MCF 10A (cell line): ENCODE results near the gene PCIF1. TPM values are rescaled to one million over a fixed set of nuclear protein-coding genes. Genes with fewer than 3 reads are reported as not detected.

Experiments used
- BruUV-seq: library from RNA; stranded (reverse); fragments of 400-500 nt; replicated peaks from 2 replicates; lab custom pipeline; 2021; lab: Mats Ljungman, UMichigan
- CTCF ChIA-PET: fragments of 300-600 bp; sonication (Branson Sonifier 250); formaldehyde crosslinking; extraction: SDS; loops from one replicate; lab custom pipeline; 2021; ENCODE audit warnings: antibody characterized with exemption, inconsistent platforms; lab: Yijun Ruan, JAX
- POLR2A ChIA-PET: fragments of 300-600, 350-650 bp; sonication (Branson Sonifier 250); formaldehyde crosslinking; extraction: SDS; loops from one replicate; lab custom pipeline; 2020; ENCODE audit warnings: antibody characterized with exemption, inconsistent platforms; lab: Yijun Ruan, JAX
- DNase-seq: peaks from one replicate; pipeline ENCODE4 v3.0.0-alpha.2; 2018; ENCODE audit not compliant: unreplicated experiment
- H3K27ac Mint-ChIP-seq: one replicate; pipeline ENCODE4 v1.8.0; 2022; ENCODE audit warnings: mild to moderate bottlenecking, low read depth, mixed read lengths; ENCODE audit not compliant: unreplicated experiment
- H3K27me3 Mint-ChIP-seq: one replicate; pipeline ENCODE4 v1.8.0; 2022; ENCODE audit warnings: mixed read lengths; ENCODE audit not compliant: insufficient read depth, unreplicated experiment
- H3K36me3 Mint-ChIP-seq: one replicate; pipeline ENCODE4 v1.8.0; 2022; ENCODE audit warnings: mild to moderate bottlenecking, moderate library complexity, mixed read lengths; ENCODE audit not compliant: insufficient read depth, unreplicated experiment
- H3K4me1 Mint-ChIP-seq: one replicate; pipeline ENCODE4 v1.8.0; 2022; ENCODE audit warnings: mixed read lengths; ENCODE audit not compliant: insufficient read depth, unreplicated experiment
- H3K4me3 Mint-ChIP-seq: one replicate; pipeline ENCODE4 v1.8.0; 2022; ENCODE audit warnings: mild to moderate bottlenecking, moderate library complexity, mixed read lengths; ENCODE audit not compliant: unreplicated experiment
- H3K9me3 Mint-ChIP-seq: one replicate; pipeline ENCODE4 v1.8.0; 2022; ENCODE audit warnings: mixed read lengths; ENCODE audit not compliant: unreplicated experiment
- intact Hi-C: fragments of 100-400 bp; cut with micrococcal nuclease; formaldehyde crosslinking; loops from 2 replicates; pipeline ENCODE4 v1.14.1; 2022
- total RNA-seq: library from RNA; stranded (reverse); gene quantifications from 2 replicates; pipeline ENCODE4 v1.2.3, GENCODE V29; 2022
- TF ChIP-seq, protein P1 (sequence below): fragments of 200-600 bp; IDR thresholded peaks from one replicate; pipeline ENCODE4 v1.8.0; 2022; ENCODE audit warnings: antibody characterized with exemption, mild to moderate bottlenecking; ENCODE audit not compliant: unreplicated experiment

PCIF1 gene
- total RNA-seq, 1 experiment from 2014 or later: 20.5 TPM

DNA sequence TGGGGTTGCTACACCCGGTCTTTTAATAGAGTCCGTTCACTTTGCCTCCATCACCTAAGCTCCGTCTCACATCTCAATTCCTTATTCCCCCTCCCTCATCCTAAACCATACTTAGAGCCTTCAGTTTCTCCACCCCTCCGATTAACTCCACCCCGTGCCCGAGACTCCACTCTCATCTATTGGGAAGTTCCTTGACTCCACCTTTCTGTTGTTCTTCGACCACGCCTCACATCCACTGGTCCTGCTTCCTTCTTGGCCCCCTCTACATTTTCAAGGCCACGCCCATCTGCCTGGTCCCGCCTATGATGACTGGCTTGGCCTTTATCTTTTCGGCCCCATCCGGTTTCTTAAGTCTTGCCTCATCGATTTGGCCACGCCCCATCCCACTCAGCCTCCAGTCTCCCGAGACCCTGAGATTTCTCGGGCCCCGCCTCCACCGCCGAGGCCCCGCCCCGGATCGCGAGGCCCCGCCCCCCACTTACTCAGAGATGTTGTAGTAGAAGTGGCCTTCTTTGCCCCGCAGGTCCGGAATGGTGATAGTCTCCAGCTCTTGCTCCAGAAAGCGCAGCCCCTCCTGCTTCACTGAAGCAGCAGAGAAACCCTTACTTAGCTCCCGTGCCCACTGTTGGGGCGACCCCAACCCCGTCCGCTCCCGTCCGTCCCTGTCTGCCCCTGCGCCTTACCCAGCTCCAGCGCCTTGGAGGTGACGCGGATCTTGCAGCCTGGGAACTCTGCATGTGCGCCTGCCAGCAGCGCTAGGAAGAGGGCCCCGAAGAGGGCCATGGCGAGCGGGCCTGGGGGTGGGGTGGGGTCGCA lies 23.6 kb upstream of the PCIF1 start:
- intact Hi-C loops: no loop called here
- peak; percentile 97 for DNase-seq
- Mint-ChIP-seq H3K36me3 (no peaks in the 10 kb centered on the region), H3K9me3 (no peaks in the 10 kb centered on the region), H3K27me3 (peaks cover 4% of the 10 kb centered on the region), H3K4me1 (peaks cover 8% of the 10 kb centered on the region), H3K4me3 (no peak overlapping the region), H3K27ac (no peak overlapping the region)
- CTCF ChIA-PET: interaction anchor here (0.7 to 1.1 kb wide), 2 partner anchors 18 to 33 kb away, joined by 4 to 5 read pairs; no protein-coding TSS in a partner anchor
- POLR2A ChIA-PET: interaction anchor here (0.7 to 2.1 kb wide), 5 partner anchors 9 to 34 kb away, joined by 3 to 6 read pairs (median 5); partner anchors contain the start of genes CTSA and NEURL2
- no TSS peak for BruUV-seq
- TF ChIP-seq, protein P1, sequence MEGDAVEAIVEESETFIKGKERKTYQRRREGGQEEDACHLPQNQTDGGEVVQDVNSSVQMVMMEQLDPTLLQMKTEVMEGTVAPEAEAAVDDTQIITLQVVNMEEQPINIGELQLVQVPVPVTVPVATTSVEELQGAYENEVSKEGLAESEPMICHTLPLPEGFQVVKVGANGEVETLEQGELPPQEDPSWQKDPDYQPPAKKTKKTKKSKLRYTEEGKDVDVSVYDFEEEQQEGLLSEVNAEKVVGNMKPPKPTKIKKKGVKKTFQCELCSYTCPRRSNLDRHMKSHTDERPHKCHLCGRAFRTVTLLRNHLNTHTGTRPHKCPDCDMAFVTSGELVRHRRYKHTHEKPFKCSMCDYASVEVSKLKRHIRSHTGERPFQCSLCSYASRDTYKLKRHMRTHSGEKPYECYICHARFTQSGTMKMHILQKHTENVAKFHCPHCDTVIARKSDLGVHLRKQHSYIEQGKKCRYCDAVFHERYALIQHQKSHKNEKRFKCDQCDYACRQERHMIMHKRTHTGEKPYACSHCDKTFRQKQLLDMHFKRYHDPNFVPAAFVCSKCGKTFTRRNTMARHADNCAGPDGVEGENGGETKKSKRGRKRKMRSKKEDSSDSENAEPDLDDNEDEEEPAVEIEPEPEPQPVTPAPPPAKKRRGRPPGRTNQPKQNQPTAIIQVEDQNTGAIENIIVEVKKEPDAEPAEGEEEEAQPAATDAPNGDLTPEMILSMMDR: no peak

DNA sequence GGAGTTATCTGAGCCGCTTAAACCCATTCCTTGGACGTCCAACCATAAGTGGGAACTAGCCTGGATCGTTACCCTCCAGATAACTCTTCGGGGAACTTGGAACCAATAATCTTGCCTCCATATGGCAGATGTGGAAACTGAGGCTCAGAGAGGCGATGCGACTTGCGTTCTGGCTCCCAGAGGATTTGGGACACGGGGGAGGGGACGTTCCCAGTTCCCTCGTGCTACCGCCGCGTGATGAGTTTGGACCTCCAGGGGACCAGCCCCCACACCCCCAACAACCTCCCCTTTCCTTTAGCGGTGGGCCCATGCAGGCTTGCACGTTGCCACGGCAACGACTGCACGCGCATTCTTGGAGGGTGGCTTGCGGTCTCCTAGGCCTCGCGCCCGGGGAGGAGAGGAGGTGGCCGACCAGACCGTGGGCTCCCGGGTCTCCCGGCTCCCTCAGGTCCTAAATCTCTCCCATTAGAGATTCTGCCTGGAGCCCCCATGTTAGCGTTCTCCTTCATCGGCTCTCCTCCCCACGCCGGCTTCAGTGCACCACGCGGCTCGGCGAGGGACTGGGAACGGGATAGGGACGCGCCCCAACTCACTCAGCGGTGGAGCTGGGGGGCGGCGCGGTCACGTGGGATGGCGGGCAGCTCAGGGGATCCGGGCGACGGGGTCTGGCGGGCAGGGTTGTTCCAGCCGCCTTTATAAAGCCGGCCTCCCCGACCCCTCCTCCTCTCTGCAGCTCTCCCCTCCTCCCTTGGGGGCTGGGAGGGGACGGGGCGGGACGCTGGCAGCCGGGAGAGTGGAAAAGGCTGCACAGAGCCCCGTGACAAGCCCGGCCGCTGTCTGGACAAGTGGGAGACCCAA lies 22.8 kb upstream of the PCIF1 start, which contains the start of gene PLTP:
Gene PLTP, minus strand, starts transcription at position 670 of the 858 bp plus-strand sequence. CDS start 703 bp downstream, outside the sequence.
- Mint-ChIP-seq H3K27me3 (peaks cover 13% of the 10 kb centered on the region), H3K27ac (no peak within 1 kb of the TSS), H3K4me1 (peaks cover 6% of the 10 kb centered on the region), H3K4me3 (no peak within 1 kb of the TSS), H3K9me3 (no peaks in the 10 kb centered on the region), H3K36me3 (no peaks in the 10 kb centered on the region)
- BruUV-seq: no TSS peak
- intact Hi-C loops: no loop called here
- CTCF ChIA-PET: no interaction called here
- TF ChIP-seq, protein P1: no peak
- DNase-seq: no peak
- POLR2A ChIA-PET: interaction anchor here (0.7 to 2.1 kb wide), 2 partner anchors 8 to 16 kb away, joined by 4 to 6 read pairs; no protein-coding TSS in a partner anchor

DNA sequence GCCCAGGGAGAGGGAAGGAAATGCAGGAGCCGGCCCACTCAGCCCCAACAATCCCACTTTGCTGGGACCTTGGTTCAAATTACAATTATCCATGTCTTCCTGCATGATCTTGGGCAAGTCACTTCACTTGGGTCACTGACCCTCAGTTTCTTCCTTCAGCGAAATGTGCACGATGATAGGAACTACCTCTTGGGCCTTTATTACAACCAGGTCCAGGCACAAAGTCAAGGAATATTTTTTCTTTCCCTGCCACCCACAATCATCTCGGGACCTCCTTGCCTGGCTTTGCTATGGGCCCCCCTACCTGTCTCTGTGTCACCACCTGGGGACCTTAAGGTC lies 22.2 kb upstream of the PCIF1 start:
- TF ChIP-seq, protein P1: no peak
- H3K36me3 Mint-ChIP-seq: no peaks in the 10 kb centered on the region

DNA sequence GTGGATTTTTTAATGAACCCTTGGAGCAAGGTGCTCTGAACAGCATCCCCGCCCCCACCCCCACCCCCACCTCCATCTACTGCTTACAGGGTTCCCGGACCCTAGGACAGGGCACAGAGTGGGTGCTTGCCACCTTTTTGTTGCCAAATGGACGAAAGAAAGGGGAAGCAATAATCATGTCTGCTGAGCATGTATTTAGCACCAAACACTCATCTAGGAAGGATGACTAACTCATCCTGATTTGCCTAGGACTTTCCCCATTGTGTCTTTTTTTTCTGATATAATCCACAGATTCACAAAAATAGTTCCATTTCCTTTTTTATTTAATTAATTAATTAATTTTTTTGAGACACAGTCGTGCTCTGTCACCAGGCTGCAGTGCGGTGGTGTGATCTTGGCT lies 21.4 kb upstream of the PCIF1 start:
- H3K9me3 Mint-ChIP-seq: no peaks in the 10 kb centered on the region
- no peaks in the 10 kb centered on the region for H3K36me3 Mint-ChIP-seq
- no peak overlapping the region for H3K4me3 Mint-ChIP-seq

More for the DNA sequence above, 22.2 kb upstream of the PCIF1 start:
- Mint-ChIP-seq H3K4me3 (no peak overlapping the region), H3K4me1 (peaks cover 6% of the 10 kb centered on the region), H3K27me3 (peaks cover 16% of the 10 kb centered on the region), H3K9me3 (no peaks in the 10 kb centered on the region), H3K27ac (no peak overlapping the region)
- CTCF ChIA-PET: no interaction called here
- BruUV-seq: no TSS peak
- POLR2A ChIA-PET: no interaction called here
- intact Hi-C loops: no loop called here
- no peak for DNase-seq

More for the DNA sequence above, 21.4 kb upstream of the PCIF1 start:
- H3K27ac Mint-ChIP-seq: no peak overlapping the region
- CTCF ChIA-PET: no interaction called here
- H3K27me3 Mint-ChIP-seq: peaks cover 16% of the 10 kb centered on the region
- TF ChIP-seq, protein P1: no peak
- no peak for DNase-seq
- intact Hi-C loops: no loop called here
- peaks cover 6% of the 10 kb centered on the region for H3K4me1 Mint-ChIP-seq
- POLR2A ChIA-PET: no interaction called here
- no TSS peak for BruUV-seq
